Effector memory CD4-positive, alpha-beta T cell (primary cell): ENCODE measurements around the gene SEMG1.

ENCODE experiments used
- DNase-seq, 3 donors: peaks; one replicate each; pipeline ENCODE4 v3.0.0-alpha.2; 2020
- H3K27ac ChIP-seq: 2 replicates; pipeline ENCODE4 v1.7.0; 2013; ENCODE audit warnings: mild to moderate bottlenecking, low read length, moderate library complexity; ENCODE audit not compliant: insufficient read depth, poor library complexity, severe bottlenecking
- H3K27me3 ChIP-seq: replicated peaks from 2 replicates; pipeline ENCODE4 v1.7.0; 2013; ENCODE audit warnings: mild to moderate bottlenecking, low read length; ENCODE audit not compliant: insufficient read depth, control insufficient read depth, poor library complexity, severe bottlenecking
- H3K36me3 ChIP-seq: 2 replicates; pipeline ENCODE4 v1.7.0; 2013; ENCODE audit warnings: mild to moderate bottlenecking, low read length, moderate library complexity; ENCODE audit not compliant: control insufficient read depth, insufficient read depth
- H3K4me1 ChIP-seq: 2 replicates; pipeline ENCODE4 v1.7.0; 2013; ENCODE audit warnings: low read length, mild to moderate bottlenecking; ENCODE audit not compliant: control insufficient read depth, insufficient read depth, poor library complexity, severe bottlenecking
- H3K4me3 ChIP-seq: 2 replicates; pipeline ENCODE4 v1.7.0; 2013; ENCODE audit warnings: low read length, low read depth, mild to moderate bottlenecking; ENCODE audit not compliant: insufficient read depth, poor library complexity, severe bottlenecking
- H3K9me3 ChIP-seq: 2 replicates; pipeline ENCODE4 v1.7.0; 2013; ENCODE audit warnings: mild to moderate bottlenecking, low read length, moderate library complexity; ENCODE audit not compliant: control insufficient read depth
- total RNA-seq, 3 donors: gene quantifications; one replicate each; lab custom pipeline; 2026; lab: John Stamatoyannopoulos, UW

SEMG1 gene, protein sequence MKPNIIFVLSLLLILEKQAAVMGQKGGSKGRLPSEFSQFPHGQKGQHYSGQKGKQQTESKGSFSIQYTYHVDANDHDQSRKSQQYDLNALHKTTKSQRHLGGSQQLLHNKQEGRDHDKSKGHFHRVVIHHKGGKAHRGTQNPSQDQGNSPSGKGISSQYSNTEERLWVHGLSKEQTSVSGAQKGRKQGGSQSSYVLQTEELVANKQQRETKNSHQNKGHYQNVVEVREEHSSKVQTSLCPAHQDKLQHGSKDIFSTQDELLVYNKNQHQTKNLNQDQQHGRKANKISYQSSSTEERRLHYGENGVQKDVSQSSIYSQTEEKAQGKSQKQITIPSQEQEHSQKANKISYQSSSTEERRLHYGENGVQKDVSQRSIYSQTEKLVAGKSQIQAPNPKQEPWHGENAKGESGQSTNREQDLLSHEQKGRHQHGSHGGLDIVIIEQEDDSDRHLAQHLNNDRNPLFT
- 0 reads per million in 3 donors for total RNA-seq

DNA sequence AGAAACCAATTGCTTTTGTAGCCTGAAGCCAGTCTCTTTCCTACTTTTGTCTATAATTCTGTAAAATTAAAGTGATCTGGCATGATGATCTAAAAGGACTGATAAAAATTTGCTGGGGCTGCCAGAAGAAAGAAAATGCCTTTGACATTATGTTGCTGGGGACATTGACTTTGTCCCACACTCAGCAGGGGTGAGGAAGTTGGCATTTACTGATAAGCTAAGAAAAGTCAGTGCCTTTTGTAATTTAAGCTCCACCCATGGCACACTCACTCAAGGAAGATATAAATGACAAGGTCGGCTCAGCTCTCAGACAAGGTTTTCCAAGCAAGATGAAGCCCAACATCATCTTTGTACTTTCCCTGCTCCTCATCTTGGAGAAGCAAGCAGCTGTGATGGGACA, at the start of gene SEMG1:
SEMG1 (plus strand) TSS at position 309 of the 400 bp plus-strand sequence; CDS start at position 330, 21 bp downstream.
- no peaks in the 10 kb centered on the region for H3K36me3 ChIP-seq
- H3K9me3 ChIP-seq: no peaks in the 10 kb centered on the region
- no peaks in the 10 kb centered on the region for H3K4me1 ChIP-seq
- DNase-seq: no peak
- no peak within 1 kb of the TSS for H3K4me3 ChIP-seq
- peaks cover 4% of the 10 kb centered on the region for H3K27me3 ChIP-seq
- H3K27ac ChIP-seq: no peak within 1 kb of the TSS

- no peak overlapping the region for H3K27ac ChIP-seq
- DNase-seq: no peak
These were observed 48.9 kb upstream of the SEMG1 start for GRCh38 chr20:45157962-45158361.

DNA sequence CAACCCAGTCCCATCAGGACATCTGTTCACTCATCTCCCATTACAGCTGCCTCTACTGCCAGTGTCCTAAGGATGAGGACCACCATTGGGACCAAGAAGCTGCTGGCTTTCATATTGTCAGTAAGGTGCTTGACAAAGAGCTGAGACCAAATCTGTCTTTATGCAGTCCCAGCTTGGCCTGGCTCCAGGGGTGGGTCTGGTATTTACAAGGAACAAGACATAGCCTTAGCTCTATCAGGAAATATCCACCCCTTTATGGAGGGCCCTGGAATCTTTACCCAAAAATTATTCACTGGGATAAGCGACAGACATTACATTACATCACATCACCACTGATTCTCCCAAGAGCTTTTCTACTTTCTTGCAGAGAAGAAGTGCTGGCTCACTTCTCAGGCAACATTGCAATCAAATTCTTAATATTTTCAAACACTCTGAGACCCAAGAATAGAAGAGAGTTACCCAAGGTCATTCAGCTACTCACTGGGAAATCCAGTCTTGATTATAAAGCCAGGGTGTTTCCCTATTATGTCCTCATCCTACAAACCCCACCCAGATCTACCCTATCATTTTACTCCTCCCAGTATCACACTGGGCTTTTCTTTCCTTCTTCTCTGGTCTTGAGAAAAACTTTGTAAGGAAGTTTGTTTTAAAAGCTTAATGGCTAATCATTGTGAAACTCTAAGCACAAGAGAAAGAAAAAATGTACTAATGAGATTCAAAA, 43.6 kb upstream of the SEMG1 start:
- no peak overlapping the region for H3K27ac ChIP-seq
- no peaks in the 10 kb centered on the region for H3K4me1 ChIP-seq
- H3K27me3 ChIP-seq: peaks cover 5% of the 10 kb centered on the region
- H3K36me3 ChIP-seq: no peaks in the 10 kb centered on the region
- no peak overlapping the region for H3K4me3 ChIP-seq
- DNase-seq: no peak
- H3K9me3 ChIP-seq: no peaks in the 10 kb centered on the region

More at GRCh38 chr20:45157962-45158361, 48.9 kb upstream of the SEMG1 start:
- no peaks in the 10 kb centered on the region for H3K4me1 ChIP-seq
- H3K27me3 ChIP-seq: peaks cover 3% of the 10 kb centered on the region
- no peak overlapping the region for H3K4me3 ChIP-seq
- H3K36me3 ChIP-seq: no peaks in the 10 kb centered on the region
- H3K9me3 ChIP-seq: no peaks in the 10 kb centered on the region

DNA sequence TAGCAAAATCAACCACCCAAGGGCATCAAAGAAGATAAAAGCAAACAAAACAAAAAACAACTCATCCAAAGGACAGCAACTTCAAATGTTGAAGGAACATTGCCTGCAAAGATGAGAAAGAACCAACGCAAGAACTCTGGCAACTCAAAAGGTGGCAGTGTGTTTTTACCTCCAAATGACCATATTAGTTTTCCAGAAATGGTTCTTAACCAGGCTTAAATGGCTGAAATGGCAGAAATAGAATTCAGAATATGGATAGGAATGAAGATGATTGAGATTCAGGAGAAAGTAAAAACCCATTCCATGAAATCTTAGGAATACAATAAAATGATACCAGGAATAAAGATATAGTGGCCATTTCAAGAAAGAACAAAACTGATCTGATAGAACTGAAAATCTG, 41.9 kb upstream of the SEMG1 start:
- no peaks in the 10 kb centered on the region for H3K4me1 ChIP-seq
- no peak overlapping the region for H3K27ac ChIP-seq
- H3K4me3 ChIP-seq: no peak overlapping the region
- no peak for DNase-seq
- no peaks in the 10 kb centered on the region for H3K9me3 ChIP-seq
- peaks cover 5% of the 10 kb centered on the region for H3K27me3 ChIP-seq
- H3K36me3 ChIP-seq: no peaks in the 10 kb centered on the region

- H3K4me3 ChIP-seq: no peak overlapping the region
- H3K4me1 ChIP-seq: no peaks in the 10 kb centered on the region
- H3K27ac ChIP-seq: no peak overlapping the region
- no peak for DNase-seq
- no peaks in the 10 kb centered on the region for H3K27me3 ChIP-seq
- H3K36me3 ChIP-seq: no peaks in the 10 kb centered on the region
- no peaks in the 10 kb centered on the region for H3K9me3 ChIP-seq
These were observed 33.3 kb upstream of the SEMG1 start for GRCh38 chr20:45173522-45173921.

DNA sequence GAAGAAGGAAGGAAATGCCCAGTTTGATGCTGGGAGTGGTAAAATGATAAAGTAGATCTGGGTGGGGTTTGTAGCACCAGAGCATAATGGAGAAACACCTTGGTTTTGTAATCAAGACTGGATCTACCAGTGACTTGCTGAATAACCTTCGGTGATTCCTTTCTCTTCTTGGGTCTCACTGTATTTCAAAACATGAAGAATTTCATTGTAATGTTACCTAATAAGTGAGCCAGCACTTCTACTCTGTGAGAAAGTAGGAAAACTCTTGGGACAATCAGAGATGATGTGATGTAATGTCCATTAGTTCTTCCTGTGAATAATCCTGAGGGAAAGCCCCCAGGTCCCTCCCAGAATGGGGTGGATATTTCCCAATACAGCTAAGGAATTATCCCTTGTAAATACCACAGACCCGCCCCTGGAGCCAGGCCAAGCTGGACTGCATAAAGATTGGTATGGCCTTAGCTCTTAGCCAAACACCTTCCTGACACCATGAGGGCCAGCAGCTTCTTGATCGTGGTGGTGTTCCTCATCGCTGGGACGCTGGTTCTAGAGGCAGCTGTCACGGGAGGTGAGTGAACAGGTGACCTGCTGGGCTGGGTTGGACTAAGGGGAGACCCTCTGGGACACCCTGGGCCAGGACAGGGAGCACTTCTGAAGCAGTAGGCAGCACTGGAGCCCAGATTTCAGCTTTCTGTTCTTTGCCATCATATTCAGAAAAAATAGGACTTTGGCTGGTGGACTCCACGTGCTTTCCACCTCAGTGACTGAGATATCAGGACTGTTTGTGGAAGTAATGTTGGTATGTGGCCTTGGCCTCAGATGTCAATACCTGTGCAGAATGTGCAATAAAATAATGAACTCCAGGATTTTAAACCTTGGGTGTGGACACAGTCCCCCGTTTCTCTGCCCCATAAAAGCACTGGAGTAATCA, 32.1 kb upstream of the SEMG1 start, which contains the start of gene PI3:
PI3 (plus strand) TSS at position 469 of the 931 bp plus-strand sequence; CDS start at position 490, 21 bp downstream.
- Histone ChIP-seq H3K27ac (no peak within 1 kb of the TSS), H3K27me3 (no peaks in the 10 kb centered on the region), H3K9me3 (no peaks in the 10 kb centered on the region), H3K36me3 (no peaks in the 10 kb centered on the region), H3K4me3 (no peak within 1 kb of the TSS), H3K4me1 (no peaks in the 10 kb centered on the region)
- DNase-seq: no peak

DNA sequence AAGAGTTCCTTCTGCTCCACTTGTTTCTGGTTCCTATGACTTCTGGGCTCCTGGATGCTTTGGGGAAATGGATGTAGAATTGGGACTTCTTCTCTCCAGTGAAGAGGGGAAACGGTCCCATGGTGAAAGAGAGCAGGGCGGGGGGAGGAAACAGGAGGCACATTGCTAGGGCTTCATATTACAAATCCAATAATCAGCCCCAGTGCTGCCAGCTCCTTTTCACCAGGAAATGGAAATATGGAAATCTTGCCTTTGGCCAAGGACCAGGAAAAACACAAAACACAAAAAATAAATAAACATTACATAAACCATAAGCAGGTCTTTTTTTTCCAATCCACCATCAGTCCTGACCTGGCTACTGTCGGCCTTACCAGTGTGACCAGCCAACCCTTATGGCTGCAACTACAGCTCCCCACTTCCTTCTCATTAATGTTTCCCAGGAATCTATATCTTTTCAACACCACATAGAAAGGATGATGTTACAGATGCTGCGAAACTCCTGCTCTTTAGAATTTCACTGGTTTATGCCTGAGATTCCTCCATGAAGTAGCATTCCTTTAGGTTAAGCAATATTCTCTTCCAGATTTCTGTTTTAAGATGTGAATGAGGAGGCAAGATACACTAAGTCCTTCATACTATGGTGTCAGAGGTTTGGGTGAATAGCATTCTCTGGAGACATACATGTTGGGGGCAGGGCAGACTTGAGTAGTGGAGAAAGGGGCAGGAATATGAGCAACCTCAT, 30.1 kb upstream of the SEMG1 start:
- H3K27me3 ChIP-seq: no peaks in the 10 kb centered on the region
- no peaks in the 10 kb centered on the region for H3K9me3 ChIP-seq
- no peaks in the 10 kb centered on the region for H3K36me3 ChIP-seq
- no peaks in the 10 kb centered on the region for H3K4me1 ChIP-seq
- DNase-seq: no peak
- H3K27ac ChIP-seq: no peak overlapping the region
- no peak overlapping the region for H3K4me3 ChIP-seq

GRCh38 chr20:45179166-45179565, 27.7 kb upstream of the SEMG1 start:
- no peak for DNase-seq

GRCh38 chr20:45181639-45182038, 25.2 kb upstream of the SEMG1 start:
- Histone ChIP-seq H3K36me3 (no peaks in the 10 kb centered on the region), H3K4me3 (no peak overlapping the region), H3K27ac (no peak overlapping the region), H3K9me3 (no peaks in the 10 kb centered on the region), H3K4me1 (no peaks in the 10 kb centered on the region), H3K27me3 (no peaks in the 10 kb centered on the region)
- no peak for DNase-seq

More at GRCh38 chr20:45179166-45179565, 27.7 kb upstream of the SEMG1 start:
- Histone ChIP-seq H3K36me3 (no peaks in the 10 kb centered on the region), H3K9me3 (no peaks in the 10 kb centered on the region), H3K27ac (no peak overlapping the region), H3K4me3 (no peak overlapping the region), H3K27me3 (no peaks in the 10 kb centered on the region), H3K4me1 (no peaks in the 10 kb centered on the region)
